Heart left ventricle (tissue), 13 donors: ENCODE measurements around the gene PRICKLE4.

Experiments used
- POLR2A ChIP-seq, 2 donors: fragments of 450-650 bp; IDR thresholded peaks; one replicate each; pipeline ENCODE4 v1.6.1; 2017; ENCODE audit warnings: antibody characterized with exemption in 2 of 2, mild to moderate bottlenecking in 2 of 2, moderate library complexity in 2 of 2
- TF ChIP-seq, protein P1 (sequence below), 12 donors: fragments of 200-600 bp; sonication (generic) in 4 of 12; IDR thresholded peaks; one replicate each; pipeline versions ENCODE4 v1.5.0 to v1.8.0; 2018 to 2022; ENCODE audit warnings: antibody characterized with exemption in 12 of 12, mild to moderate bottlenecking in 5 of 12
- donor health status: ischemic (EF 13 %, LVEDD 7.1; RV severe dilation, severe dysfunction).
- donor health status: DM: no; HTN: yes; CAD: no.
- donor health status: DM: no; HTN: no; CAD: no.
- donor health status: ischemic (EF 25% LVEDD 6.9; RV normal size, moderate dysfunction).
- donor health status: ischemic (EF 25% LVEDD 5.7; RV mildly dilated, moderate dysfunction).
- donor health status: ischemic (EF 35%, LVEDD 5.7; RV mildly dilated, moderate dysfunction).
- donor health status: nonischemic (EF 11% LVEDD 7.7; RV severe dilation, severe dysfunction).
- donor health status: DM: yes; HTN: yes; CAD: no.
- donor health status: PGD.
- donor health status: ischemic (EF 29% LVEDD 5.4; RV normal size, mild dysfunction).
- donor health status: nonischemic (EF 23%, LVEDD 6.1; RV moderate dilation, normal function).

DNA sequence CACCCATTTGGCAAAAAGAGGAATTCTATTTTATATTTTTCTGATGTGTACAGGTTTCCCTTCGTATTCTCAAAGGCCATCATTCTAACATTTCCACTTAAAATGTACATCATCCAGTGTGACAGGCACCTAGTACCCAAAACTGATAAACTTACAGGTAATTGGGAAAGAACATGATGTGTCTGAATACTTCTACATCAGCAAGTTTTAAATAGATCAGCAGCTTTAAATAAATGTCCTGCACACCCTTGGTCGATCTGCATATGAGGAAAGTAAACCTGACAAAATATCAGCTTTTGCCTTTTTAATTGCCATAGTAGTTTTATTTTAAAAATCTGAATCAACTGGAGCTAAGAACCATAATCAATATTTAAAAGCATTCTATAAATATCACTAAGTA, 33.4 kb downstream of the PRICKLE4 start:
- TF ChIP-seq, protein P1, sequence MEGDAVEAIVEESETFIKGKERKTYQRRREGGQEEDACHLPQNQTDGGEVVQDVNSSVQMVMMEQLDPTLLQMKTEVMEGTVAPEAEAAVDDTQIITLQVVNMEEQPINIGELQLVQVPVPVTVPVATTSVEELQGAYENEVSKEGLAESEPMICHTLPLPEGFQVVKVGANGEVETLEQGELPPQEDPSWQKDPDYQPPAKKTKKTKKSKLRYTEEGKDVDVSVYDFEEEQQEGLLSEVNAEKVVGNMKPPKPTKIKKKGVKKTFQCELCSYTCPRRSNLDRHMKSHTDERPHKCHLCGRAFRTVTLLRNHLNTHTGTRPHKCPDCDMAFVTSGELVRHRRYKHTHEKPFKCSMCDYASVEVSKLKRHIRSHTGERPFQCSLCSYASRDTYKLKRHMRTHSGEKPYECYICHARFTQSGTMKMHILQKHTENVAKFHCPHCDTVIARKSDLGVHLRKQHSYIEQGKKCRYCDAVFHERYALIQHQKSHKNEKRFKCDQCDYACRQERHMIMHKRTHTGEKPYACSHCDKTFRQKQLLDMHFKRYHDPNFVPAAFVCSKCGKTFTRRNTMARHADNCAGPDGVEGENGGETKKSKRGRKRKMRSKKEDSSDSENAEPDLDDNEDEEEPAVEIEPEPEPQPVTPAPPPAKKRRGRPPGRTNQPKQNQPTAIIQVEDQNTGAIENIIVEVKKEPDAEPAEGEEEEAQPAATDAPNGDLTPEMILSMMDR (IDR thresholded peaks at IDR 0.05), result no peak
- TF ChIP-seq POLR2A (IDR thresholded peaks at IDR 0.05), result no peak
